NB4 (cell line): ENCODE measurements around the gene AXIN1.

Experiments
- POLR2A ChIP-seq: IDR thresholded peaks from 2 replicates; pipeline ENCODE4 v1.6.1; 2011; ENCODE audit warnings: mild to moderate bottlenecking; ENCODE audit not compliant: insufficient read length; ENCODE audit errors: extremely low read depth
- TF ChIP-seq, protein P1 (sequence below): IDR thresholded peaks from one replicate; pipeline ENCODE4 v1.5.1; 2012; ENCODE audit warnings: low read depth, low read length
- TF ChIP-seq, protein P2 (sequence below): IDR thresholded peaks from 2 replicates; pipeline ENCODE4 v1.6.1; 2011; ENCODE audit warnings: low read depth, low read length

DNA sequence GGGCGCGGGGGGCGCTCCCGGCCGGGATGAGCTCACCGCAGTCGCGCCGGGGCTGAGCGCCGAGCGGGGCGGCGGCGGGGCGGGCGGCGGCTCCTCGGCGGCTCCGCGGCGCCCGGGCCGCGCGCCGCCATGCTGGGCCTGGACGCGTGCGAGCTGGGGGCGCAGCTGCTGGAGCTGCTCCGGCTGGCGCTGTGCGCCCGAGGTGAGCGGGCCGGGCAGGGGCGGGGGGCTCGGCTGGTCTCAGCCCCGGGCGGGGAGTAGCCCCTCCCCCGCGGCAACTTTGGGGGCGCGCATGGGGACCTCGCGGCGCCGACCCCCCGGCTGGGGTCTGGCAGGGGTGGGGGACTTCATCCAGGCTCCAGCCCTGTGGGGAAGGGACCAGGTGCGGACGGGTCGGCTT is 72.0 kb downstream of the AXIN1 start, which contains the start of gene ARHGDIG:
- TF ChIP-seq, protein P1, sequence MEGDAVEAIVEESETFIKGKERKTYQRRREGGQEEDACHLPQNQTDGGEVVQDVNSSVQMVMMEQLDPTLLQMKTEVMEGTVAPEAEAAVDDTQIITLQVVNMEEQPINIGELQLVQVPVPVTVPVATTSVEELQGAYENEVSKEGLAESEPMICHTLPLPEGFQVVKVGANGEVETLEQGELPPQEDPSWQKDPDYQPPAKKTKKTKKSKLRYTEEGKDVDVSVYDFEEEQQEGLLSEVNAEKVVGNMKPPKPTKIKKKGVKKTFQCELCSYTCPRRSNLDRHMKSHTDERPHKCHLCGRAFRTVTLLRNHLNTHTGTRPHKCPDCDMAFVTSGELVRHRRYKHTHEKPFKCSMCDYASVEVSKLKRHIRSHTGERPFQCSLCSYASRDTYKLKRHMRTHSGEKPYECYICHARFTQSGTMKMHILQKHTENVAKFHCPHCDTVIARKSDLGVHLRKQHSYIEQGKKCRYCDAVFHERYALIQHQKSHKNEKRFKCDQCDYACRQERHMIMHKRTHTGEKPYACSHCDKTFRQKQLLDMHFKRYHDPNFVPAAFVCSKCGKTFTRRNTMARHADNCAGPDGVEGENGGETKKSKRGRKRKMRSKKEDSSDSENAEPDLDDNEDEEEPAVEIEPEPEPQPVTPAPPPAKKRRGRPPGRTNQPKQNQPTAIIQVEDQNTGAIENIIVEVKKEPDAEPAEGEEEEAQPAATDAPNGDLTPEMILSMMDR: no peak
- TF ChIP-seq, protein P2, sequence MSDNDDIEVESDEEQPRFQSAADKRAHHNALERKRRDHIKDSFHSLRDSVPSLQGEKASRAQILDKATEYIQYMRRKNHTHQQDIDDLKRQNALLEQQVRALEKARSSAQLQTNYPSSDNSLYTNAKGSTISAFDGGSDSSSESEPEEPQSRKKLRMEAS: no peak
- no peak for TF ChIP-seq POLR2A
